Fibroblast of skin of right biceps (primary cell): ENCODE data around the gene UXS1.

ENCODE experiments used
- DNase-seq: peaks from one replicate; pipeline ENCODE4 v3.0.0-alpha.2; 2013

The UXS1 gene

GRCh38 chr2:106073678-106074406, 120.3 kb downstream of the UXS1 start:
- no peak for DNase-seq

DNA sequence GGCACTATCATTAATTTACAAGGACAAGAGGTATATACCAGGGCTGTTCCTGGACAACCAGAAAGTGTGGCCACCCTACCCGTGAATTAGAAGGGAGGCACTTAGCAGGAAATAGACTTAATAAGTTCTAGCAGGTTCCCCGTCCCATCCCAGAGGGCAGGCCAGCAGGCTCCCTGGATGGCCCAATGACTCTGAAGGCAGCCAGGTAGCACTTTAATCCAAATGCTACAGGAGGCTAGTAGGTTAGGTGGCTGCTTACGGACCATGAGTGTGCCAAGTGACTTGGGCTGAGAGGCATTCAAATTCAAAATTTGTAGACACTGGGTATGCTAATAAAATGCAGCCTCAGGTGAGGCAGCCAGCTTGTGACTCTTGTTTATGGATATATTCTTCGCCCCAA, 123.9 kb downstream of the UXS1 start:
- no peak for DNase-seq

GRCh38 chr2:106068451-106068850, 125.7 kb downstream of the UXS1 start:
- DNase-seq: peak; percentile 9

DNA sequence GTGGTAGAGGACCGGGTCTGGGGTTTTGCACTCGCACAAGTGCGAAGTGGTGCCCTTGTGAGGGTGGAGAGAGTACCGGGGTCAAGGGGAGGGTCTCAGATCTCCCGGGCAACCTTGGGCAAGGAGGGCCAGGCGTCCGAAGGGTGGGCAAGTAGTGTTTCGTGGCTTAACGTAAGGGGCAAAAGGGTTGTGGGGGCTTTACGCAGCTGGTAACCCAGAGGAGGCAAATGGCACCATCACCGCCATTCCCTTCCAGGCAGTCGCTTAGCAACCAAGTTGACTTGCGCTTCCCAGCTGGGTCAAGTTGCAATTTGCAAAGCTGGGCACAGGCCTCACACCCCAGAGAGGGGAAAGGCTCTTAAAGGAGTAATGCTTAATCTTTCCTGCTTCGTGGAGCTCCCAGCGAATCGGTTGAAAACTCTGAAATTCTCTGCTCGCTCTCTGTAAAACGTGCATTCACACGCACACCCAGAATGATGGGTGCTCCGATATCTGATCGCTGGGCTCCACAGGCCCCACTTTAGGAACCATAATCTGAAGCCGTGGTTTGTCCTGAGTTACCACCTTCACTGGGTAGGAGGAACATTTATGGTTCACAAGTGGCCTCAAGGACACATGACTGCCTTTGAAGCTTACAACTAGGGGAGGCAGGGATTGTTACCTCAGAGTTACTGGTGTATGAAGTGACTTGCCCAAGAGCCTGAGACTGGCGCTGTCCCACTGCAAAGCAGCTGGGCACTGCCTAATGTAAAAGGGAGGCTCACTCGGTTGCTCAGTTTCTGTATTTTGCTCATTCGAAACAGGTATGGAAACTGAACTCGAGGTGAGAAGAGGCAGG, 127.9 kb downstream of the UXS1 start:
- DNase-seq: no peak

DNA sequence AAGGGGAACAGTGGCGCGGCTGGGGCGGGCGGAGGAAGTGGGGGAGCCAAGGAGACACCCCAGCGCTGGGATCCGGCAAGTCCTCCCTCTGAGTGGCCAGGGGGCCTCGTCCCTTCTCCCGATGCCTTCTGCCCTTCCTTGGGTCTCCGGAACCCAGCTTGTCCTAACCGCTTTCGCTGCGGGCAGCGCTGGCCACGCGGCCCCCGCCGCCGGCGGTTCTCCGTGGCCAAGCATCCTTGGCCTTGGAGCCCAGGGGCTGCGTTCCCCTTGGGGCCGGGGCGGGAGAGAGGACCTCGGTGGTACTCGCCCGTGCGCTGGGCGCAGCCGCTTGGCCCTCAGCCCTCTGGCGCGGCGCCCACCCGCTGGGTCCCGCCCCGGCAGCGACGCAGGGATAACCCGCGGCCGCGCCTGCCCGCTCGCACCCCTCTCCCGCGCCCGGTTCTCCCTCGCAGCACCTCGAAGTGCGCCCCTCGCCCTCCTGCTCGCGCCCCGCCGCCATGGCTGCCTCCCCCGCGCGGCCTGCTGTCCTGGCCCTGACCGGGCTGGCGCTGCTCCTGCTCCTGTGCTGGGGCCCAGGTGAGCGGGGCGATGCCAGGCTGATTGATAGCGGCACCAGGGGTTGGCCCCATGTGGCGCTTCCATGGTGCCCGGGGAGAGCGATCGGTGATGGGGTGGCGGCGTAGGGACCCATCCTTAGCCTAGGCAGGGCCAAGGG, 128.7 kb downstream of the UXS1 start:
- no peak for DNase-seq

DNA sequence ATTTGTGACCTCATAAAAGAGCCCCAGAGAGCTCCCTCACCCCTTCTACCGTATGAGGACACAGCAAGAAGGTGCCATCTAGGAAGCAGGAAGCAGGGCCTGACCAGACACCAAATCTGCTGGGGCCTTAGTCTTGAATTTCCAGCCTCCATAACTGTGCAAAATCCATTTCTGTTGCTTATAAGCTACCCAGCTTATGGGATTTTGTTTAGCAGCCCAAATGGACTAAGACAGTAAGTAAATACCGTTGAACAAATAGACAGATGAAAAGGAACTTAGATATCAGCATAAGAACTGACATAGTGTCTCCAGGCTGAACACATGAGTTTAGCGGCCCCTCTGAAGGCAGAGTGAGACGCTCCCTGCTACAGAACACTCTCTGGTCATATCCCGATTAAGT, 130.9 kb downstream of the UXS1 start:
- DNase-seq: no peak

DNA sequence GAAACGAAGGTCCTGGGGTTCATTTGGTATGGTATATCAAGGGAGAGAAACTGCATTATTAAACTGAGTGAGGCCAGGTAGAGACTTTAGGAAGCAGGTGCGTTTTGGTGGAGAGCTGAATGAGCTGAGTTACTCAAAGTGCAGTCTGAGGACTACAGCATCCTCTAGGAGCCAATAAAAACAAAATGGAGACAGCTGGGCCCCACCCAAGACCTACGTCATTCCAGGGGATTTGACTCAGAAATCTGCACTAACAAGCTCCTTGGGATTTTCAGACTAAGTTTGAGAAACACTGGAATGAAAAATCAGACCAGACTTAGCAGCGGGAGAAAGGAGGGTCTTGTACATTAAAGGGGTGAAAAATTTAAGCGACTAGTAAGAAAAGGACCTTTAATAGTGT, 131.5 kb downstream of the UXS1 start:
- no peak for DNase-seq

GRCh38 chr2:106061611-106062349, 132.3 kb downstream of the UXS1 start:
- no peak for DNase-seq

GRCh38 chr2:106059416-106060065, 134.6 kb downstream of the UXS1 start:
- DNase-seq: no peak

DNA sequence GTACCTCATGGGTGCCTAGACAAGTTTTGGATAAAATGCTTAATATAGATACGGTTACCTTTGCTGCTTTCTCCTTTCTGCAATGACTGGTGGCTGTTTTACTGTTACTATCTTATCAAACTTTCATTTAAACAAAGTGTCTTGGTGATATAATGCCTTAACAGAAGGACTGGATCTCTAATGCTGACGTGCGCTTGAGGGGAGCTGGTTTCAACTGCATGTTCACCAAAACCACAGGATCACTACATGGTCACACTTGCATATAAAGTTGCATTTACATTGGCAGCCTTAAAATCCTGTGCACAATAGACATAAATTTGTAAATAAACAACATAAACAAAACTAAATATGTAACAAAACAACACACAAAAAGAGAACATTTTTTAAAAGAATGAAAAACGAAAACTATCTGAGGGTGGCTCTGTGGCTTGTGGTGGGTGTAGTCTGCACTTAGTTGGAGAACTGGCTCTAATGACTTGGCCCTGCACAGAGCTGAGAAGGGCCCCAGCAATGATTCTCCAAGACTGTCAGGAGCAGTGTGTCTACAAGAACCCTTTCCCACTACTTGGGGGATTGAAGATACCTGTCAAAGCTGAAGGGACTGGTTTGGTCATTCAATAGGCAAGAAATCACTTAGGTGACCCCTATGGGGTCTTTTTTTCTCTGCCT, 135.5 kb downstream of the UXS1 start:
- DNase-seq: no peak

GRCh38 chr2:106057206-106057605, 136.9 kb downstream of the UXS1 start:
- DNase-seq: no peak

GRCh38 chr2:106054880-106055655, 139.0 kb downstream of the UXS1 start:
- DNase-seq: no peak

DNA sequence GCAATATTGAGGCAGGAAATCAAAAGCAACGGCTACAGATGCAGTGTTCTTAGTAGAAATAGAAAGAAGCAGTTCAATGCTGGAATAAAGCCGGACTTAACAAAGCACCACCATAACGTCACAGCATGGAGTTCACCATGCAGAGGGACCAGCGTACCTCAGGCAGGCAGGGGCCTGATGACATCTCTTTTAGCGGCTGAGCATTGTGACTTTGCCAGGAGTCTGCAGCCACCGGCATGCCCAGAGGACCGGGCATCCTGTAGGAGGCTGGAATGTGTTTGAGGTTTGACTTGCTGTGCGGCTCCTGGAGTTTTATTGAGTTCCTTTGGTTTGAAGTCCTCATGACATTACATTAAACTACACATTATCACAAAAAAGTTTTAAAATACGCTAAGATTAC, 139.8 kb downstream of the UXS1 start:
- no peak for DNase-seq

DNA sequence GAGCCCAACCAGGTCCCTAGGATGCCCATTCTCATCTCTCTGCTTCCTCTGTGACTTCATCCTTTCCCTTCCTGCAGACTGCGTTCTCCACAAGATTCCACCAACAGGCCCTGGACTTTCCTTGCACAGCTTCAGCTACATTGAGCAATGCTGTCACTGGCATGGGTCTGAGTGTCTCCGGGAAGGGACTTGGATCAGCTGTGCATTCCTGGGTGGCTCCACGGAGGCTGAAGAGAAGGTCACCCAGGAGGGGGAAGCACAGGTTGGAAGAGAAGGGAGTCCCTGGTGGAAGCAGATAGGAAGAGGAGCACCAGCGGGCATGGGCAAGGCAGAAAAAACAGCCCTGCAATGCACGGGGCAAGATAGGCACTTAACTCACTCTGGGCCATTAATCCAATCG, 140.5 kb downstream of the UXS1 start:
- no peak for DNase-seq

DNA sequence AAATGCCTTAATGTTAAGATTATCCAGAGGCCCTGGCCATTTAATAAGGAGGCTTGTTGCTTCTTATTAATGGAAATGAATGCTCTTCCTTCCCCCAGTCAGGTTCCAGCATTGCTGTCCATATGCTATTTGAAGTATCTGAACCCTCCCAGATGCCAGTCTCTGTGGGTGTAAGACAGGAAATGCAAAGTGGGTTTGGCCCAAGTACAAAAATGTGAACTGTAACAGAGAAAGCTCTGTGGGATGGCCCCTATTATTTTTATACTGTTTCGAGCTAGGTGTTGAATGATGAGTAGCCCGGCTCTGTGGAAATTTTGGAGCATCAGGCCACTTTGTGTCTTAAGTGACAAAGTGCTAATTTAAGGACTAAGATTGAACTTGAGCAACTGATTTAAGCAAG, 141.0 kb downstream of the UXS1 start:
- peak; percentile 78 for DNase-seq

GRCh38 chr2:106044859-106045258, 149.2 kb downstream of the UXS1 start:
- no peak for DNase-seq

GRCh38 chr2:106044021-106044420, 150.1 kb downstream of the UXS1 start:
- DNase-seq: no peak
